Bronchial epithelial cell (primary cell): ENCODE results near the gene PLA2G4A. TPM values are rescaled to one million over a fixed set of nuclear protein-coding genes. Genes with fewer than 3 reads are reported as not detected.

Source experiments
- DNase-seq: peaks from one replicate; pipeline ENCODE4 v3.0.0-alpha.2; 2010; ENCODE audit warnings: low read depth
- FAIRE-seq: peaks from 2 replicates; lab custom pipeline; 2011; peaks lifted over from hg19 to GRCh38; lab: Jason Lieb, UNC
- H3K27me3 ChIP-seq: 2 replicates; pipeline ENCODE4 v1.5.1; 2011; ENCODE audit warnings: low read length; ENCODE audit not compliant: control insufficient read depth, insufficient read depth
- H3K36me3 ChIP-seq: 2 replicates; pipeline ENCODE4 v1.5.1; 2011; ENCODE audit warnings: low read length; ENCODE audit not compliant: control insufficient read depth, insufficient read depth
- H3K4me3 ChIP-seq: 2 replicates; pipeline ENCODE4 v1.5.1; 2011; ENCODE audit warnings: mild to moderate bottlenecking, low read depth, low read length, control low read depth
- CTCF ChIP-seq: IDR thresholded peaks from 2 replicates; pipeline ENCODE4 v1.5.1; 2011; ENCODE audit warnings: mild to moderate bottlenecking, moderate library complexity, low read length, control low read depth, inconsistent platforms; ENCODE audit not compliant: insufficient read depth, severe bottlenecking
- total RNA-seq: library from RNA; depleted of rRNA; stranded (reverse); fragments of >200 nt; gene quantifications from 2 replicates; pipeline ENCODE4 v1.2.1, GENCODE V29; 2014

PLA2G4A gene
- total RNA-seq, 1 donor from 2014 or later, result 5.5 TPM

- no peak for DNase-seq
- H3K4me3 ChIP-seq, result no peak overlapping the region
- TF ChIP-seq CTCF, result no peak
- no peaks in the 10 kb centered on the region for H3K36me3 ChIP-seq
- H3K27me3 ChIP-seq, result no peaks in the 10 kb centered on the region
- no peak for FAIRE-seq
Observed at GRCh38 chr1:186873687-186874086, 44.9 kb downstream of the PLA2G4A start.

GRCh38 chr1:186875896-186876835, 47.4 kb downstream of the PLA2G4A start:
- Histone ChIP-seq H3K4me3 (no peak overlapping the region), H3K36me3 (no peaks in the 10 kb centered on the region), H3K27me3 (no peaks in the 10 kb centered on the region)
- no peak for TF ChIP-seq CTCF
- peak; percentile 28 for FAIRE-seq
- DNase-seq, result peak; percentile 58

GRCh38 chr1:186878356-186878755, 49.6 kb downstream of the PLA2G4A start:
- Histone ChIP-seq H3K4me3 (no peak overlapping the region), H3K27me3 (no peaks in the 10 kb centered on the region), H3K36me3 (no peaks in the 10 kb centered on the region)
- DNase-seq (no peak), FAIRE-seq (no peak)
- no peak for TF ChIP-seq CTCF

GRCh38 chr1:186880982-186881381, 52.2 kb downstream of the PLA2G4A start:
- Histone ChIP-seq H3K36me3 (no peaks in the 10 kb centered on the region), H3K27me3 (no peaks in the 10 kb centered on the region), H3K4me3 (no peak overlapping the region)
- FAIRE-seq, result no peak
- no peak for TF ChIP-seq CTCF
- no peak for DNase-seq

GRCh38 chr1:186882372-186883134, 53.8 kb downstream of the PLA2G4A start:
- DNase-seq, result no peak
- Histone ChIP-seq H3K4me3 (no peak overlapping the region), H3K36me3 (no peaks in the 10 kb centered on the region), H3K27me3 (no peaks in the 10 kb centered on the region)
- no peak for TF ChIP-seq CTCF
- FAIRE-seq, result no peak
